HL-60/S4 treated with phorbol 12-myristate 13-acetate at 8.2 ng/mL for 4 days and 3 days (cell line): ENCODE measurements around the gene LUC7L3.
"Not testable (repeated sequence)": the region's sequence is repeated elsewhere in the genome, so short reads cannot be mapped to it uniquely, and the experiment has no call there.

Experiments used
- in situ Hi-C: fragments of 300-500 bp; cut with MboI; formaldehyde crosslinking; loops from 2 replicates; pipeline ENCODE4 v1.15.0; 2022; ENCODE audit warnings: low sequenced_read_pairs

The LUC7L3 gene

GRCh38 chr17:50708050-50709000 is 11.1 kb upstream of the LUC7L3 start:
- in situ Hi-C loops = no loop called here

GRCh38 chr17:50709053-50709452 is 10.3 kb upstream of the LUC7L3 start:
- in situ Hi-C loops = not testable (repeated sequence)

DNA sequence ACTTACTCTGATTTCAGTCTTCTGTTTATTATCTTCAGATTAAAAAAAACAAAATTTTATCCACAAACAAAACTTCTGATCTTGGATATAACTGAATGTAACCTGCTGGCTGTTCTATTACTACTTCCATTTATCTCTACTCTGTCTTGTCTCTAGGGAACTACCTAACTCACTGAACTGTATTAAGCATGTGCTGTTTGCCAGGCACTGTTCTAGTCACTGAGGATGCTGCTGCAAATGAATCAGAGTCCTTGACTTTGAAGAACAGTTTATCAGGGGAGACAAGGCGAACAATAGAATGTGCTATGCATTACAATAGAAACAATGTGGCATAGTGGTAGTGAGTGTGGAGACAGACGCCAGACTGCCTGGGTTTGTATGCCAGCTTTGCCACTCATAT is 9.4 kb upstream of the LUC7L3 start:
- in situ Hi-C loops = no loop called here

DNA sequence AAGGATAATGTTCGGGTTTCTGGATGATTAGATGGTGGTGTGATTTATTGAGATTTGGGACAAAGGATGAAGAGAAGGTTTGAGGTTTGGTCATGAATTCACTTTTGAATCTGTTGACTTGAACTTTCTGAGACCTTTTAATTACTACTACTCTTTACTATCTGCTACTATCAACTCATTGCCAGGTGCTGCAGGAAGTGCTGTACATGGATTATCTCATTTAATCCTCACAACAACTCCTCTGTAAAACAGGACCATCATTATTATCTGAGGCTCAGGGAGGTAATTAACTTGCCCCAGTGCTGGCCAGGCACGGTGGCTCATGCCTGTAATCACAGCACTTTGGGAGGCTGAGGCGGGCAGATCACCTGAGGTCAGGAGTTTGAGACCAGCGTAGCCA is 8.8 kb upstream of the LUC7L3 start:
- in situ Hi-C loops = no loop called here

- in situ Hi-C loops = no loop called here
These were observed 6.8 kb upstream of the LUC7L3 start for GRCh38 chr17:50712641-50713040.

- in situ Hi-C loops = no loop called here
These were observed 3.9 kb upstream of the LUC7L3 start for GRCh38 chr17:50715471-50715870.

DNA sequence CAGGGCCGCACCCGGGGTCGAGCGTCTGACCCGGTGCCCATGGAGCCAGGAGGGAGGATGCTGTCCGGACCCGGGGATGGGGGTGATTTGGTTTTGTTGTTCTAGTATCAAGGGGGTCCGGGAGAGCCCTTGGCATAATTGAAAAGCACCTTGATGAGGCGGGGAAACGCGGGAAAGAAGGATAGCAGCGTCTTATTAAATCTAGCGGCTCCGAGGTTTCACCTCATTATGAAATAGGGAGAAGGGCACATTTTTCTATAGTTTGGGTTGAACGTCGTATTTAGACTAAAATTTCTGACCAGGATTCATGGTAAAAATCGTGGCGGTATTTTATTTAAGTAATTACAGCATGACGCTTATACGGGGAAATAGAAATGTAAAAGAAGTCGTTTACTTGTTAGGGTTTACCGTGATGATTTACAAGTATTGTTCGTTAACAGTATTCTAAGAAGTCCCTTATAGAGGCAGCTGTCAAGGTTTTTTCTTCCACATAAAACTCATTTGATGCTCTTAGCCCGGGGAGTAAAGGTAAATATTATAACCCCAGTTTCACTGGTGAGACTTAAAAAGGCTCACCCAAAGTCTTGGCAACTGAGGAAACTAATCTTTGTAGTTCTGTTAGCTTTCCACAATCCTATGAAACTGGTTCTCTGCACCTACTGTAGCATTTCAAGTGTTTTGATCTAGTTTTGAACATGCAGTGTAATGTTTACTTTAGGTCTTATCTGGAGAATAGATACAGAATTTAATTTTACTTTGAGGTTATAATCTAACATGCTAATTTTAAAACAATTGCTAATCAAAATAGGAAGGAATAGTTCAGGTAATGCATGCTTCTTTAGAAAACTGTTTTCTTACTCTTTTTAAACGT is 756 bp downstream of the LUC7L3 start:
- in situ Hi-C loops = no loop called here

DNA sequence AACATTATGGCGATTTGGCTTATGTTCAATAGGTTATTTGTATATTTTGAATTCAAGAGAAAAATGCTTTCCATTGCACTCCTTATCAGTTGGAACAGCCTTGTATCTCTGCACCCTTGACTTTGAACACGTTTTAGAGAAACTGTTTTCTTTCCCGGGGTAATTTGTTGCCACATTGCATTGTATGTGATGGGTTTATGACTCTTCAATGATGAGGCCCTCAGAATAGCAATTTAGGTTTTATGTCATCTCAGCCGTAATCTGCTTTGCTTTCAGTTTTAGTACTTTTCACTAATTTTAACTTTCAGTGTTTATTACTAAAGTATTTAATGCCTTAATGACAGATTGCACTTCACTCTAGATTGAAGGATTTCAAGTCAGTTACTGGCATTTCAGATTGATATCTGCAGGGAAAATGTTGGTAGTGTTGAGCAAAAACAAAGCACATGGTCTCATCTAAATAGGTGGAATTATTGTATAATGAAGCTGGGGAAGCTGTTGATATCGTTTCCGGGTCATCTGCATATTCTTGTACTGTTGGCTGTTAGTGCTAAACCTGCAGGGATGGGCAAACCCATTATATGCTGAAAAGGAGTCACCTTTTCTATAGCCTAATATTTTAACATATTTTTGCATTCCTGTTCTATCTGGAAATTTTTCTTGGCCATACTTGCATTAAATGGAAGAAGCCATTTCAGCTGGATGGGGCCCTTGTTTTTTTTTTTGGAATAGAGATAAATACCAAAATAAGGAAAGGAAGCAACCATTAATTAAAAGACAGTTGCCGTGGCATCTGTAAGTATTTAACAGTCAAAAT is 2.0 kb downstream of the LUC7L3 start:
- in situ Hi-C loops = no loop called here

DNA sequence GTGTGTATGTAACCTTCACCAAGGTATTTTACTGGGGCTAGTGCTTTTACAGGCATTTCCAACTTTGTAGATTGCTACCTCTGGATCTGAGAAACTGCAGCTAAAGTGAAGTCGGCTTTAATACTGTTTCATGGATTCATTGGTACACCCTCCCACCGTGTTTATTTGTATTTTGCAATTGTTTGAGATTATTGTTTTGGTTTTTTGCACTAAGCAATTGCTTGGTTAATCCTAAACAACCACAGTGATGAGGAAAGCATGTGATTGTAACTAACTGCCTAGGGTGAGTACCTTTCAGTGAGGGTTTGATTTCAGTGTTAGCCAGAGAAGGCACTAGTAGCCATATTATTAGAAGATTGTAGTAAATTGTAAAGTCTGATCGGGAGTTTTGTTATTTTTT is 3.3 kb downstream of the LUC7L3 start:
- in situ Hi-C loops = no loop called here

DNA sequence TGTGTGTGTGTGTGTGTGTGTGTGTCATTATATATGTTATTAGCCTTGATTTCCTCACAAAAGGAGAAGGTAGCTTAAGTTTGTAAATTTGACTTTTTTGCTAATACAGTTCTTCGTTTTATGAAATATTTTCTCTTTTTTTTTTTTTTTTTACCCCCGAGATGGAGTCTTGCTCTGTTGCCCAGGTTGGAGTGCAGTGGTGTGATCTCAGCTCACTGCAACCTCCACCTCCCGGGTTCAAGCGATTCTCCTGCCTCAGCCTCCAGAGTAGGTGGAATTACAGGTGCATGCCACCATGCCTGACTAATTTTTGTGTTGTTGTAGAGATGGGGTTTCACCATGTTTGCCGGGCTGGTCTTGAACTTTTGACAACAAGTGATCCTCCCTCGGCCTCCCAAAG is 5.2 kb downstream of the LUC7L3 start:
- in situ Hi-C loops = not testable (repeated sequence)

- in situ Hi-C loops = no loop called here
These were observed 6.6 kb downstream of the LUC7L3 start for GRCh38 chr17:50725769-50726655.

DNA sequence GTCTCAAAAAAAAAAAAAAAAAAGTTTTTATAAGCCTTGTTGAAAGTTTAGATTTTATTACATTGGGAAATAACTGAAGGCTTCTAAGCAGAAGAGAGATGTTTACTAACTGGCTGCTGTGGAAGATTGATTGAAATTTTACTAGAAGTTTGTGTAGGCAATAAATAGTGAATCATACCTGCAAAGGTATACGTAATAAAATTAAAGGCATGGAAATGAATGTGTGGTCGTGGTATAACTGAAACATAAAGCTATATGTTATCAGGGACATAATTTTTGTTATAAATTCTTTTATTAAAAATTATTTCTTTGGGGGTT is 8.7 kb downstream of the LUC7L3 start:
- in situ Hi-C loops = no loop called here

- in situ Hi-C loops = no loop called here
These were observed 9.7 kb downstream of the LUC7L3 start for GRCh38 chr17:50728881-50729765.

DNA sequence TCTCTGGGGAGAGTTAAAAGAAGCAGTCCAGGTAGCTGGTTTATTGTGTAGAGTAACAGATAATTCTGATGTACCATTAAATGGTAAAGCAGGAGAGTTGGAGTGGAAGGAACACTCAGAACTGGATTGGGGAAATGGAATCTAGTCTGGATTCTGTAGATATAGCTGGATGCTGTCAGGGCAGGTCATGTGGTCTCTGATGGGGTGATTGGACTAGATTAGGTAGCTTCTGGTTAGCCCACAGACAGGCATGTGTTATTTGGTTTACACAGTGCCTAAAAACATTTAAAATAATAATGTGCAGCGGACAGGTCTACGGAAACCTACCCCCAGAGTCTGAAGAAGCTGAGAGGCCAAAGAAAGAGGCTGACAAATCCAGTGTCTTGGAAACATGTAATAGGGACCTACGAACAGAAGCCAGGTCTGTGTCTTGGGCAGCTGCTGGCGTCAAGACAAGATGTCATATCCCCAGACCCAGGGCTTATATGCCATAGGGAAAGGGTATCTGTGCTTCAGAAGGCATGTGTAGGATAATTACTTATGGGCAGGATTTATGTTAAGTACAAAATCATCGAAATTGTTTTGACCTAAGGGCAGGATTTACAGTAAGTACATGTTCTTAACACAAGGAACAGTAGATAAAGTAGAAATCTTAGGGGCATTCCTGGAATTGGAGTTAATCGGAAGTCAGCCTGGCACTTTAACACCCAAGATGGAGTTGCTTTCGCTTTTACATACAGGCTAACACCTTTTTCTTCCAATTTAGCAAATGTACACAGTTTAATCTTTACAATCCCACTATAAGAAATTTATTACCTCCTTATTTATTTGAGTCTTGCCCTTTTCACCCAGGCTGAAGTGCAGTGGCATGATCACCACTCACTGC is 12.4 kb downstream of the LUC7L3 start:
- in situ Hi-C loops = no loop called here

GRCh38 chr17:50735287-50735686 is 15.9 kb downstream of the LUC7L3 start:
- in situ Hi-C loops = no loop called here

DNA sequence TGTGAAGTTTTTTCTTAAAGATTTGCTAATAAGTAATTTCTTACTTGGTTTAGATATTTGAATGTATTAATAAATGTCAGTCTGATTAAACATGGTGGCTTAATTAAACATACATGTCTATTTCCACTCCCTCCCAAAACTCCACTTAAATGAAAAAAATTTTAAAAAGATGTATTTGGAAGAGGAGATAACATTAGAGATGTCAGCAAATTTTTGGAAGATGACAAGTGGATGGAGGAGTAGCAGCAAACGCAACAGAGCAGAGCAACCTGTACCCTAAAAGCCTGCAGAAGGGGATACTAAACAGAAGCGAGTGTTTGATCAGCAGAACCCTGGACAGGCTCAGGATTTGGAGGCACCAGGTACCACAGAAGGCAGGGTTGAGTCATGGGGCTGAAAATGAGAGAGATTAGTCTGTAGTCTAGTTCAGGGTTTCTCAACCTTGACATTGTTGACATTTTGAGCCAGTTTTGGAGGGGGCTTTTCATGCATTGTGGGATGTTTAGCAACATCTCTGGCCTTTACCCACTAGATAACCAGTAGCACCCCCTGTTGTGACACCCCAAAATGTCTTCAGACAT is 17.8 kb downstream of the LUC7L3 start:
- in situ Hi-C loops = no loop called here

- in situ Hi-C loops = no loop called here
These were observed 19.7 kb downstream of the LUC7L3 start for GRCh38 chr17:50739098-50739497.

- in situ Hi-C loops = no loop called here
These were observed 26.2 kb downstream of the LUC7L3 start for GRCh38 chr17:50745631-50746030.
